ENCODE data around the gene EML1. TPM values are rescaled to one million over a fixed set of nuclear protein-coding genes. Genes with fewer than 3 reads are reported as not detected.

Gene EML1
- total and polyA plus RNA-seq, 3 donors from 2014 or later, result 18.1 to 22.7 (median 22.0) TPM

GRCh38 chr14:99887407-99887806 is 94.2 kb downstream of the EML1 start:
- intact Hi-C loops (cut with DNase I; ENCODE audit: low total_unique reads), result loop anchor here (5.0 kb wide), 1 partner anchor 155 kb away; no protein-coding TSS in a partner anchor
- Histone ChIP-seq H3K36me3 (ENCODE audit: low read depth, missing control alignments) (no peaks in the 10 kb centered on the region), H3K27me3 (no peaks in the 10 kb centered on the region), H3K4me1 (no peaks in the 10 kb centered on the region), H3K9me3 (no peaks in the 10 kb centered on the region), H3K27ac (no peak overlapping the region), H3K4me3 (no peak overlapping the region)
- TF ChIP-seq POLR2A (IDR thresholded peaks at IDR 0.05) (no peak), CTCF (IDR thresholded peaks at IDR 0.05) (no peak)
- 94 to 97% methylated on average over 9 of the region's 9 CpGs for WGBS, 2 donors
- DNase-seq, result no peak

DNA sequence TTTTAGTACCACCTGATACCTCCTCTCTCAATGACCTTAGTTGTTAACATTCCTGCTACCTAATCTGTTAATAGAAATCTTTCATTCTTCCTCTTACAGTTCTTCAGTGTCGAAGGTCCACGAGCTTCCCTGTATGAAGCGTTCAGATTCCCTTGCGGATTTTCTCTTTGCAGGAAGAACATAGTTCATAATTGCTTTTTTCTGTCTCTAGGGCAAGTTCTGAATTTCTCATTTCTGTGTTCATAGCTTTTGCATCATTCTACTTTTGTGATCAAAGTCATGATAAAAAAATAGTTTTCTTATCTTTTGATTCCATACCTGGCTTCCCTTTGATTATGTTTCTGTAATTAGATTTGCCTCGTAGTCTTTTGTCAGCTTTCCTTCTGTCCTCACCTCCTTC is 94.9 kb downstream of the EML1 start:
- no peak for TF ChIP-seq CTCF (IDR thresholded peaks at IDR 0.05)
- no peak for TF ChIP-seq POLR2A (IDR thresholded peaks at IDR 0.05)
- H3K9me3 ChIP-seq, result no peaks in the 10 kb centered on the region
- H3K27ac ChIP-seq, result no peak overlapping the region
- no peaks in the 10 kb centered on the region for H3K4me1 ChIP-seq
- 84 to 85% methylated on average over 5 of the region's 5 CpGs for WGBS, 2 donors
- no peaks in the 10 kb centered on the region for H3K27me3 ChIP-seq
- intact Hi-C loops (cut with DNase I; ENCODE audit: low total_unique reads), result loop anchor here (5.0 kb wide), 1 partner anchor 156 kb away; no protein-coding TSS in a partner anchor
- no peaks in the 10 kb centered on the region for H3K36me3 ChIP-seq (ENCODE audit: low read depth, missing control alignments)
- no peak for DNase-seq
- no peak overlapping the region for H3K4me3 ChIP-seq

GRCh38 chr14:99889268-99889667 is 96.1 kb downstream of the EML1 start:
- intact Hi-C loops (cut with DNase I; ENCODE audit: low total_unique reads), result loop anchor here (5.0 kb wide), 1 partner anchor 157 kb away; no protein-coding TSS in a partner anchor

DNA sequence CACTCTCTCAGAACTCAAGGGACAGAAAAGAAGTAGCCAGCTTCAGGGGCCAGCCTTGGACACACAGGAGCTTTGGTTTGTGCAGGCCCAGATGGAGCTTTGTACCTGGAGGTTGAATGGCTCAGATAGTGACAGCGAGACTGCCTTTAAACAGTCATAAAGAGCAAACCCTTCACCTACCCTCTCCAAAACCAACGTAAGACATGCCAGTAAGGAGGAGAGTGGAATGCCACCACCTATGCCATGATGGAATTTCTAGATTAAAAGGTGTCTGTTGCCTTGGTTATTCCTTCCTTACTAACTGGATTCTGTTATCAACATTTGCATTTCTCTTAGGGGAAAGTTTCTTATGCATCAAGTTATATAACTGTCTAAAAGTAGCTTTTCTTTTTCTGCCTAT is 98.1 kb downstream of the EML1 start:
- intact Hi-C loops (cut with DNase I; ENCODE audit: low total_unique reads), result no loop called here
- no peak for DNase-seq

More at GRCh38 chr14:99889268-99889667, 96.1 kb downstream of the EML1 start:
- no peaks in the 10 kb centered on the region for H3K36me3 ChIP-seq (ENCODE audit: low read depth, missing control alignments)
- H3K4me1 ChIP-seq, result no peaks in the 10 kb centered on the region
- no peak overlapping the region for H3K27ac ChIP-seq
- DNase-seq, result no peak
- 86% methylated on average over 11 of the region's 11 CpGs for WGBS, 2 donors
- H3K4me3 ChIP-seq, result no peak overlapping the region
- TF ChIP-seq POLR2A (IDR thresholded peaks at IDR 0.05) (no peak), CTCF (IDR thresholded peaks at IDR 0.05) (no peak)
- no peaks in the 10 kb centered on the region for H3K27me3 ChIP-seq
- no peaks in the 10 kb centered on the region for H3K9me3 ChIP-seq

More for the DNA sequence above, 98.1 kb downstream of the EML1 start:
- TF ChIP-seq POLR2A (IDR thresholded peaks at IDR 0.05) (no peak), CTCF (IDR thresholded peaks at IDR 0.05) (no peak)
- Histone ChIP-seq H3K27ac (no peak overlapping the region), H3K36me3 (ENCODE audit: low read depth, missing control alignments) (no peaks in the 10 kb centered on the region), H3K4me3 (no peak overlapping the region), H3K9me3 (no peaks in the 10 kb centered on the region), H3K4me1 (no peaks in the 10 kb centered on the region), H3K27me3 (no peaks in the 10 kb centered on the region)
- 83 to 87% methylated on average over 2 of the region's 2 CpGs for WGBS, 2 donors
